ACC112 (cell line): ENCODE measurements around the gene DEPDC5.
"Not testable (repeated sequence)": the region's sequence is repeated elsewhere in the genome, so short reads cannot be mapped to it uniquely, and the experiment has no call there.

Experiments used
- H2AFZ ChIP-seq: fragments of 200-600 bp; sonication (generic); one replicate; pipeline ENCODE4 v1.6.0; 2017; ENCODE audit warnings: antibody characterized with exemption, low read length; ENCODE audit not compliant: unreplicated experiment
- H3K27ac ChIP-seq: fragments of 200-600 bp; sonication (generic); 2 replicates; pipeline ENCODE4 v1.5.1; 2014; ENCODE audit warnings: low read depth, mild to moderate bottlenecking, antibody characterized with exemption, low read length, moderate library complexity
- H3K27me3 ChIP-seq: fragments of 200-600 bp; sonication (generic); 2 replicates; pipeline ENCODE4 v1.6.1; 2014; ENCODE audit warnings: mild to moderate bottlenecking, antibody characterized with exemption, low read length, moderate library complexity, mixed read lengths; ENCODE audit not compliant: insufficient read depth
- H3K36me3 ChIP-seq: fragments of 200-600 bp; sonication (generic); 2 replicates; pipeline ENCODE4 v1.6.1; 2016; ENCODE audit warnings: mild to moderate bottlenecking, antibody characterized with exemption, low read length, moderate library complexity, mixed read lengths; ENCODE audit not compliant: insufficient read depth
- H3K4me1 ChIP-seq: fragments of 200-600 bp; sonication (generic); one replicate; pipeline ENCODE4 v1.6.1; 2016; ENCODE audit warnings: low read length, mixed read lengths; ENCODE audit not compliant: insufficient read depth, unreplicated experiment, control insufficient read depth
- H3K4me3 ChIP-seq: fragments of 200-600 bp; sonication (generic); 2 replicates; pipeline ENCODE4 v1.5.1; 2014; ENCODE audit warnings: mild to moderate bottlenecking, low read depth, low read length
- H3K79me2 ChIP-seq: fragments of 200-600 bp; sonication (generic); one replicate; pipeline ENCODE4 v1.6.0; 2016; ENCODE audit warnings: low read length; ENCODE audit not compliant: control insufficient read depth, unreplicated experiment, insufficient read depth

Gene DEPDC5

DNA sequence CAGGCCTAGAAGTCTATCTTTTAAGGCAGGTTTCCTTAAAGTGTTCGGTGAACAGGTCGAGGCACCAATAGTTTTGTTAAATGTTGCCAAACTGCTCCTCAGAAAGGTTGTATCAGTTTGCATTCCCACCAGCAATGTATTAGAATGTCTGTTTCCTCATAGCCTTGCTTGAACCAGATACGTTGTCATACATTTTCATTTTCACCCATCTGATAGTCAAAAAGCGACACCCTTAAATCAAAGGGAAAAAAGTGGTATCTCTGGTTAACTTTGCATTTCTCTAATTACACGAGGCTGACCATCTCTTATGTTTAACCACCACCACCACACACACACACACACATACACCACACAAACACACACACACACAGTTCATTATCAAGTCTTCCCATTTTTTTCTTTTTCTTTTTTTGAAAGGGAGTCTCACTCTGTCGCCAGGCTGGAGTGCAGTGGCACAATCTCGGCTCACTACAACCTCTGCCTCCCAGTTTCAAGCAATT is 20.2 kb upstream of the DEPDC5 start:
- peaks cover 11% of the 10 kb centered on the region for H3K4me1 ChIP-seq
- no peak overlapping the region for H3K4me3 ChIP-seq
- H3K36me3 ChIP-seq, result no peaks in the 10 kb centered on the region
- H2AFZ ChIP-seq, result no peak overlapping the region
- H3K79me2 ChIP-seq, result peaks cover 17% of the 10 kb centered on the region
- no peaks in the 10 kb centered on the region for H3K27me3 ChIP-seq
- no peak overlapping the region for H3K27ac ChIP-seq

DNA sequence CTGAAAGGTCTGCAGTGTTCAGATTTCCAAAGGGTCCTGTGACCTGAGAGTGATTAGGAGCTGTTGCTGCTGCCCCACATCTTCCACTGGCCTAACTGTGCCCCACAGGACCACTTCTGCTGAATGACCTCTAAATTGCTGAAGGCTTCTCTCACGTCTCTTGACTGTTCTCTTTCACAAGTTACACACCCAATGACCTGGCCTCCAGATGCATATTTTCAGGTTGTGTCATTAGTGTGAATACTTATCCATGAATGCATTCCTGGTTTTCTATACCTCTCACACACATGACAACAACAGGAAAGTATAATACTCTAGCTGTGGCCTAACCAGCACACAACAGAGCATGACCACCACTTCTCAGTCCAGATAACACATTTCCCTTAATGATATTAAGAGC is 19.3 kb upstream of the DEPDC5 start:
- Histone ChIP-seq H3K79me2 (peaks cover 21% of the 10 kb centered on the region), H3K4me1 (peaks cover 11% of the 10 kb centered on the region), H2AFZ (no peak overlapping the region), H3K27ac (peak overlapping the region; percentile 61), H3K4me3 (no peak overlapping the region), H3K36me3 (no peaks in the 10 kb centered on the region), H3K27me3 (no peaks in the 10 kb centered on the region)

DNA sequence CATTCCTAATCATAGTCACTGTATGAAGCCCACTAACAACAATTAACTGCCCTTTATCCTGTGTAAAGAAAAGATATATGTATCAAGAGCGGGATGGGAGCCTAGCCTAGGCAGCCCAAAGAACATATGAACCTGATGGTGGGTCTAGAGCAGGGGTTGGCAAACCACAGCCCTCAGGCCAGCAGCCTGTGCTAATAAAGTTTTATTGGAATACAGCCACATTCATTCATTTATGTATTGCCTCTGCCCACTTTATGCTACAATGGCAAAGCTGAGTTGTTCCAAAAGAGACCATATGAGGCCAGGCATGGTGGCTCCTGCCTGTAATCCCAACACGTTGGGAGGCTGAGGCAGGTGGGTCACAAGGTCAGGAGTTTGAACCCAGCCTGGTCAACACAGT is 17.4 kb upstream of the DEPDC5 start:
- H3K36me3 ChIP-seq, result no peaks in the 10 kb centered on the region
- peaks cover 25% of the 10 kb centered on the region for H3K79me2 ChIP-seq

DNA sequence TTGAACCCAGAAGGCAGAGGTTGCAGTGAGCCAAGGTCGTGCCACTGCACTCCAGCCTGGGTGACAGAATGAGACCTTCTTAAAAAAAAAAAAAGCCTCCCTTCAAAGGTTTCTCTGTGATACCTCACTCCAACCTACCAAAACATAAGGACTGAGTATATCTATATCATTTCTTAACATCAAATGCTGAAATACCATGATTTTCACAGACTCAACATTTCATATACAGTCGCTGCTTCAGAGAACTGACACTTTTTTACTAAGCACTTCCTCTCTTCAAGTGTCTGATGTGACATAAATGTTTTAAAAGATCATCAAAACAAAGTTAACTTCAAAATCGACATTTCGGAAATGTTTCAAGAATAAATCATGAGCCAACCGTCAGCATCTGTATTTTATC is 15.9 kb upstream of the DEPDC5 start:
- Histone ChIP-seq H3K79me2 (peaks cover 27% of the 10 kb centered on the region), H3K36me3 (no peaks in the 10 kb centered on the region)

More for the DNA sequence above, 17.4 kb upstream of the DEPDC5 start:
- Histone ChIP-seq H2AFZ (no peak overlapping the region), H3K4me3 (no peak overlapping the region), H3K4me1 (peaks cover 11% of the 10 kb centered on the region), H3K27me3 (no peaks in the 10 kb centered on the region), H3K27ac (no peak overlapping the region)

DNA sequence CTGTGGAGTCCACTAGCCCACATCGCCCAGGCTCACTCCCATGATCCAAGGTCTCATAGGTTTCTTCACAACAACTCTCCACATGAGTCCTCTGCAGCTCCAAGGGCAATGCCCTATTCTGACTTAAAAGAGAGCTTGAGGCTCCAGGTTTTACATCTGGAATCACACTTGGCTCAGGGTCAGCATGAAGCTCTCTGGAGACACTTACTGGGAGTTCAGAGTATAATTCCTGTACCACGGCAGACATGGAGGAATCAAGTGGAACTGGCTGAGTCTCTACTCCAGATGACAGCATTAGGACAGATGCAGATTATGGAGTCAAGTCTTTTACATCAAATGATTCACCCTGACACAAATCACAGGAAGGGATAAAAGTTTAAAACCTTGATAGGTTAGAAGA is 15.3 kb upstream of the DEPDC5 start:
- H3K79me2 ChIP-seq, result peaks cover 24% of the 10 kb centered on the region
- H2AFZ ChIP-seq, result no peak overlapping the region
- H3K27ac ChIP-seq, result no peak overlapping the region
- no peaks in the 10 kb centered on the region for H3K27me3 ChIP-seq
- no peaks in the 10 kb centered on the region for H3K36me3 ChIP-seq
- H3K4me1 ChIP-seq, result peaks cover 11% of the 10 kb centered on the region
- H3K4me3 ChIP-seq, result no peak overlapping the region

More for the DNA sequence above, 15.9 kb upstream of the DEPDC5 start:
- H3K27ac ChIP-seq, result no peak overlapping the region
- H3K27me3 ChIP-seq, result no peaks in the 10 kb centered on the region
- H2AFZ ChIP-seq, result no peak overlapping the region
- H3K4me3 ChIP-seq, result no peak overlapping the region
- H3K4me1 ChIP-seq, result peaks cover 11% of the 10 kb centered on the region

DNA sequence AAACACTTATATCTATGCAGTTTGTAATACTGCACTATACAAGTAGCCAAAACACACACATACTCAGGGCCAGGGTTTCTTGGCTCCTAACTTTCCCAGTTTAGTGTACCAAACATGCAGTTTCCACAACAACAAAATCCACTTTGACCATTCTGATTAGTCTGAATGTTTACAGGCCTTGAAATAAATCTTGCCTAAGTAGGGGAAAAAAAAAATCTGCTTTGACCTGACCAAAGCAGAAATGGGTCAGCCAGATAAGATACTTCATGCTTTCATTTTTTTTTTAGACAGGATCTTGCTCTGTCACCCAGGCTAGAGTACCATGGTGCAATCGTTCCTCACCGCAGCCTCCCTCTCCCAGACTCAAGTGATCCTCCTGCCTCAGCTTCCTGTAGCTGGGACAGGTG is 14.0 kb upstream of the DEPDC5 start:
- H3K27me3 ChIP-seq, result no peaks in the 10 kb centered on the region
- no peak overlapping the region for H2AFZ ChIP-seq
- no peak overlapping the region for H3K4me3 ChIP-seq
- peaks cover 27% of the 10 kb centered on the region for H3K79me2 ChIP-seq
- no peaks in the 10 kb centered on the region for H3K36me3 ChIP-seq
- no peak overlapping the region for H3K27ac ChIP-seq
- H3K4me1 ChIP-seq, result peaks cover 3% of the 10 kb centered on the region

DNA sequence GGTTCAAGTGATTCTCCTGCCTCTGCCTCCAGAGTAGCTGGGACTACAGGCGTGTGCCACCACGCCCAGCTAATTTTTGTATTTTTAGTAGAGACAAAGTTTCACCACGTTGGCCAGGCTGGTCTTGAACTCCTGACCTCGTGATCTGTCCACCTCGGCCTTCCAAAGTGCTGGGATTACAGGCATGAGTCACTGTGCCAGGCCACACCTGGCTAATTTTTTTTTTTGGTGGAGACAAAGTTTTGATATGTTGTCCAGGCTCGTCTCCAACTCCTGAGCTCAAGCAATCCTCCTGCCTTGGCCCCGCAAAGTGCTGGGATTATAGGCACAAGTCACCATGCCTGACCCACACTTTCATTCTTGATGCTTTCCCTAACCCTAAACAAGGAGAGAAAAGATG is 13.5 kb upstream of the DEPDC5 start:
- not testable (repeated sequence) for H3K4me1 ChIP-seq, H2AFZ ChIP-seq, H3K4me3 ChIP-seq, H3K36me3 ChIP-seq, H3K27me3 ChIP-seq, H3K27ac ChIP-seq
- H3K79me2 ChIP-seq, result peaks cover 28% of the 10 kb centered on the region

DNA sequence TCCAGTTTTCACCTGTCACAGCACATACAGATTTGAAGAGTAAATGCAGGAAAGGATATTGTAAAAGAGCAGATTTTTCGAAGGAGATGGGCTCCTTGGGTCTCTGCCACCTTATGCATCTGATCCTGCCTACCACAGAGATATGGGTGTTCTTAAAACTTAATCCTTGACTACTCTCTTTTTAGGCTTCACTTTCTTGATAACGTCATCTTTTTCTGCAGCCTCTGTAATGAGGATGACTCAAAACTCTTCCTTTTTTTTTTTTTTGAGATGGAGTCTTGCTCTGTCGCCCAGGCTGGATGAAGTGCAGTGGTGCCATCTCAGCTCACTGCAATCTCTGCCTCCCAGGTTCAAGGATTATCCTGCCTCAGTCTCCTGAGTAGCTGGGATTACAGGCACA is 11.7 kb upstream of the DEPDC5 start:
- Histone ChIP-seq H3K27me3 (no peaks in the 10 kb centered on the region), H3K4me3 (no peak overlapping the region), H3K4me1 (no peaks in the 10 kb centered on the region), H3K27ac (no peak overlapping the region), H3K36me3 (no peaks in the 10 kb centered on the region), H2AFZ (no peak overlapping the region), H3K79me2 (peaks cover 24% of the 10 kb centered on the region)

DNA sequence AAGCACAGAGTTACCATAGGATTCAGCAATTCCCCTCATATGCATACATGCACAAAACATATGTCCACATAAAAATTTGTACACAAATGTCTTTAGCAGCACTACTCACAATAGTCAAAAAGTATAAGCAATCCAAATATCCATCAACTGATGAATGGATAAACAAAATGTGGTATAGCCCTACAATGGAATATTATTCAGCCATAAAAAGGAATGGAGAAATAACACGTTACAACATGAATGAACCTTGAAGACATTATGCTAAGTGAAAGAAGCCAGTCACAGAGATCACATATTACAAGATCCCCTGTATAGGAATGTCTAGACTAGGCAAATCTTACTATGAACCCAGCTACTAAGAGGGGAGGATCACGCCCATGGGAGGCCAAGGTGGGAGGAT is 11.1 kb upstream of the DEPDC5 start:
- no peaks in the 10 kb centered on the region for H3K4me1 ChIP-seq
- H3K4me3 ChIP-seq, result no peak overlapping the region
- H3K79me2 ChIP-seq, result peaks cover 29% of the 10 kb centered on the region
- H3K27me3 ChIP-seq, result no peaks in the 10 kb centered on the region
- no peaks in the 10 kb centered on the region for H3K36me3 ChIP-seq
- H3K27ac ChIP-seq, result no peak overlapping the region
- no peak overlapping the region for H2AFZ ChIP-seq

DNA sequence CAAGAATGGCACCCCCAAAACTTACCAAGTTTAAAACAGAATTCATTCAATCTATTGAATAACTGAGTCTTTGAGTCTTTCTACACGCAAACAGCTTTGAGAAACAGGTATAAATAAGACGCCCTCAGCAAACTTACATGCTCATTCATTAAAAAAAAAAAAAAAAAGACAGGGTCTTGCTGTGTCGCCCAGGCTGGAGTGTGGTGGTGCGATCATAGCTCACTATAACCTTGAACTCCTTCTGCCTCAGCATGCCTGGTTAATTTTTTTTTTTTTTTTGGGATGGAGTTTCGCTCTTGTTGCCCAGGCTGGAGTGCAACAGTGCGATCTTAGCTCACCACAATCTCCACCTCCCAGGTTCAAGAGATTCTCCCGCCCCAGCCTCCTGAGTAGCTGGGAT is 9.9 kb upstream of the DEPDC5 start:
- peaks cover 37% of the 10 kb centered on the region for H3K79me2 ChIP-seq

DNA sequence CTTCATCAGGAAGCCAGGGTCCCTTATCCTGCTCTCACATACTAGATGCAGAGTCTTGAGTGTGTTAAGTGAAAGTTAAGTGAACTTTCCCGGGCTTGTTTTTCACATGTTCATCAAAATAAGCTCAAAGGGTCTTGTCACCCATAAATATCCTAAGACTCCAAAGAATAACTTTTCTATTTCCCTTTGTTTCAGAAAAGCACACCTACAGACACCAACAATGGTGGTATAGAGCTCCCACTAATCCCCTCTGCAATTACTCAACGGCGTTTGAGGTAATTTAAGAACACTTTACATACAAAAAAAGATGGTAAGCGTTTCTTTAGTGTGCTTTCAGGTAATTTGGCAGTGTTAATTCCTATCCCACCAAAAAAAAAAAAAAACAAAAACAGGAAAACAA is 6.4 kb upstream of the DEPDC5 start:
- Histone ChIP-seq H2AFZ (no peak overlapping the region), H3K79me2 (peaks cover 41% of the 10 kb centered on the region), H3K36me3 (no peaks in the 10 kb centered on the region), H3K27ac (no peak overlapping the region), H3K27me3 (no peaks in the 10 kb centered on the region), H3K4me3 (peak overlapping the region; percentile 98; the same call in 1 of the 2 replicates), H3K4me1 (peaks cover 21% of the 10 kb centered on the region)

More for the DNA sequence above, 9.9 kb upstream of the DEPDC5 start:
- H3K4me1 ChIP-seq, result peaks cover 10% of the 10 kb centered on the region
- no peak overlapping the region for H2AFZ ChIP-seq
- H3K27me3 ChIP-seq, result no peaks in the 10 kb centered on the region
- no peak overlapping the region for H3K4me3 ChIP-seq
- no peak overlapping the region for H3K27ac ChIP-seq
- H3K36me3 ChIP-seq, result no peaks in the 10 kb centered on the region
